Measurements from ENCODE around the gene TBC1D22A.

DNA sequence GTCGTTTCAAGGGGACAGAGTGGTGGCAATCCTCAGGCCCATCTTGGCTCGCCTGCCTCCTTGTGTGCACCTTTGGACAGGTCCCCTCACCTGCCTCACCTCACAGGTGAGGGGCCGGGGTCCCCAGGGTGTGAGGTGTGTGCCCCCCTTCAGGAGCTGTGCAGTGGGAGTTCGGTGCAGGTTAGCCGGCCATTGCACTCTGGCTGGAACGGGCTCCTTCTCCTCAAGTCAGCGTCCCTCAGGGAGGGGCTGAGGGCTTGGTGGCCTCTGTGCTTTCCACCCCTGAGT lies 269.1 kb downstream of the TBC1D22A start:
- TF ChIP-seq, protein P1, sequence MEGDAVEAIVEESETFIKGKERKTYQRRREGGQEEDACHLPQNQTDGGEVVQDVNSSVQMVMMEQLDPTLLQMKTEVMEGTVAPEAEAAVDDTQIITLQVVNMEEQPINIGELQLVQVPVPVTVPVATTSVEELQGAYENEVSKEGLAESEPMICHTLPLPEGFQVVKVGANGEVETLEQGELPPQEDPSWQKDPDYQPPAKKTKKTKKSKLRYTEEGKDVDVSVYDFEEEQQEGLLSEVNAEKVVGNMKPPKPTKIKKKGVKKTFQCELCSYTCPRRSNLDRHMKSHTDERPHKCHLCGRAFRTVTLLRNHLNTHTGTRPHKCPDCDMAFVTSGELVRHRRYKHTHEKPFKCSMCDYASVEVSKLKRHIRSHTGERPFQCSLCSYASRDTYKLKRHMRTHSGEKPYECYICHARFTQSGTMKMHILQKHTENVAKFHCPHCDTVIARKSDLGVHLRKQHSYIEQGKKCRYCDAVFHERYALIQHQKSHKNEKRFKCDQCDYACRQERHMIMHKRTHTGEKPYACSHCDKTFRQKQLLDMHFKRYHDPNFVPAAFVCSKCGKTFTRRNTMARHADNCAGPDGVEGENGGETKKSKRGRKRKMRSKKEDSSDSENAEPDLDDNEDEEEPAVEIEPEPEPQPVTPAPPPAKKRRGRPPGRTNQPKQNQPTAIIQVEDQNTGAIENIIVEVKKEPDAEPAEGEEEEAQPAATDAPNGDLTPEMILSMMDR (IDR thresholded peaks at IDR 0.05) = no peak
- TF ChIP-seq POLR2A (IDR thresholded peaks at IDR 0.05) = no peak
